Hematopoietic multipotent progenitor cell treated with erythropoietin and hydrocortisone succinate and interleukin-3 and kit ligand, for 4 days (in vitro differentiated cells): ENCODE data around the gene CDYL2.
"Not testable (repeated sequence)": the region's sequence is repeated elsewhere in the genome, so short reads cannot be mapped to it uniquely, and the experiment has no call there.

ENCODE experiments used
- DNase-seq: peaks from one replicate; pipeline ENCODE4 v3.0.0-alpha.2; 2015

CDYL2 gene

DNA sequence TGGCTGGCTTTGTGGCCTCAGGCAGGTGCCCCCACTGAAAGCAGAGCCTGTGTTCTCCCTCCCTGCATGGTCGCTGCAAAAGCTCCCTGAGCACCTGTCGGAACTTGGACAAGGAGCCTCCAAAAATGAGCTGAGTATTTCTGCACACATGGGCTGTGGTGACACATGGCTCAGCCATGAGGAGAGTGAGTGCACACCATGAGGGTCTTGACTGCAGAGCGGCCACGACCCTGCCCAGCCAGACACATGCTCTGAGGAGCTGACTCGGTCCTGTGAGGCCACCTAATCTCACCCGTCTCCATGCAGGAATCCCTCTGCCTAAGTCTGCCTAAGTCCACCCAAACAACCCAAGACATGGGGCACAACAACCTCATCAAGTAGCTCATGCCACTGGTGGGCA lies 134.7 kb downstream of the CDYL2 start:
- no peak for DNase-seq

DNA sequence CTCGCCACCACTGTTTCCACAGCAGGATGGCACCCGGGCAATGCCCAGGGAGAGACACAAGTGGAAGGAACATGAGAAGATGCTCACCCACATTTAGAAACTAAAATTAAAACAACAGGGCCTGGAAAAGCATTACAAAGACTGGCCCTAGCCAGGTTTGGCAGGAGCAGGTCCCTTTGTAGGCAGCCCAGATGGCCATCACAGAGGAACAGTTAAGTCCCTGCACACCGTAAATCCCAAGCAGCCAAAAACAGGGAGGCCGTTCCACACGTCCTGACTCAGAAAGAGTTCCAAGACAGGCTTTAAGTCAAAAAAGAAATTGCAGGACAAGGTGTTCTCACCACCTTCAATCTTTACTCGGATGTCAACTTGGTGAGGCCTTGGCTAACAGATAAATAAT lies 136.5 kb downstream of the CDYL2 start:
- DNase-seq = no peak

DNA sequence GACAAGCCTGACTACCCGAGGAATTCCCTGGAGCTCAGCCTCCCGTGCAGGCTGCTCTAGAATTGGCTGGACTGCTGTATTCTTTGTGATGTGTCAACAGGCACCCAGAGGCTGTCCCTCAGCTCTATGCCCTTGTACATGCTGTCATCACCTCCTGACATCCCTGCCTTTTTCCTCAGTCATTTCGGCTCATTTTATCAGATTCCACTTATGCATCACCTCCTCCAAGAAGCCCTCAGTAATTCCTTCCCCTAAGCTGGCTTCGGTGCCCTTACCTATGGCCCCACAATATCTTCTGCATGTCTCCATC lies 137.2 kb downstream of the CDYL2 start:
- DNase-seq = no peak

DNA sequence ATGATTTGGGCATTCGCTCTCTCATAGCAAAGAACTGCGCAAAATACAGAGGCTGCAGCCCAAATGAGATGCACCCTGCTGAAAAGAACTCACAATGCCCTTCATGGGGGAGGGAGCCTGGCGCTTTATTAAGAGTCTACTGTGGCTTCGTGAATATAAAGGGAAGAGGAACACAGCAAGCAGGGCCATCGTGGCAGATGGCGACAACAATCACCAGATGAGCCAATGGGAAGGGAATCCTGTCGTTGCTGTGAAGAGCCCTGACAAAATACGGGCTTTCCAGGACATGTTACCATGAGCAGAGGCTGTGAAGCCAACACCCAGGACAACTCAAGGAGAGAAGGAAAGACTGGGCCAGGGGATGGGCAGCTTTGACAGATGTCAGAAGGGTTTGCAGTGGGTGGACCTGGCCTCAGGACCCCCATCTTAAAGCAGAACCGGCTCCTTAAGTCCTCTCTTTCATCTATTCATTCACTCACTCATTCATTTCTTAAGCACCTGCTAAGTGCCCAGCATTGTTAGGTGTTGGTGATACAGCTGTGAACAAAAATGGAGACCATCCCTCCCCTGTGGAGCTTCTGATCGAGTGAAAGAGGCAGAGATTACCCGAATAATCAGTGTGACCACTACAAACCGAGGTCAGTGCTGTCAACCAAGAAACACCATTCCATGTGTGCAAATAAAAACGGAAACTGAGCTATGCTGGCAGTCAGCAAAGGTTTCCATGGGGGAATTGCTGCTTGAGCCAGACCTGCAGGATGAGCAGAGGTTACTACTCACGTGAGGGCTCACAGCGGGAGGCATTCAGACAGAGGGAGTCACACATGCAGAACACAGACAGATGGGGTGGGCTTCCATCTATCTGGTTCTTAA lies 137.8 kb downstream of the CDYL2 start:
- no peak for DNase-seq

DNA sequence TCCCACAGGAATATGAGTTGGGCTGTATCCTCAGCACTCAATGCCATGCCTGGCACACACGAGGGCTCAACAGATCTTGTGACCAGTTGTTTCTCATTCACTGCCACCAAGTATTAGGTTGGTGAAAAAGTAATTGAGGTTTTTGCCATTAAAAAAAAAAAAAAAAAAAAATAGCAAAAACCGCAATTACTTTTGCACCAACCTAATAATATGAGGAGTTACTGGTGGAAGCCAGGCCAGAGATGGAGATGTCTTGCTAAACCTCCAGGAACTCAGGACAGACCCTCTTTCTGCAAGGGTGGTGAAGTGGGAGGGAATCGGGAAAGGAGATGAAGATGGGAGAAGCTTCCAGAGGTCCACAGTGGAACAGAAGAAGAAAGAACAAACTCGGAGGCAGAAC lies 139.0 kb downstream of the CDYL2 start:
- no peak for DNase-seq

DNA sequence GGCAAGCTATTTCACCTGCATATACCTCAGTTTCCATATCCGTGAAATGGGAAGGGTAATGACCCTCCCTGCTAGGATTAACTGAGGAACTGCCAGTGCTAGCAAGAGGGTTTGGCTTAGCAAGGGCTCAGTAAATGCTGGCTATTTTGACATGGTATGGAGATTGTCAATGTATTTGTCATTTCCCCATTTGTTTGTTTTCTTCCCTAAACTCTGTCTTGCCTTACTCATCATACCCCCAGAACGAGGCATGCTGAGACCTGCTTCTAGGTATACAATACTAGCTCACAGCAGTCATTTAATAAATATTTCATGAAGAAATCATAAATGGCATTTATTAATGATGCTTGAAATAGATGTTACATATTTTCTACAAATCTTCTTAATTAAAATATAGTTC lies 139.6 kb downstream of the CDYL2 start:
- DNase-seq = no peak

DNA sequence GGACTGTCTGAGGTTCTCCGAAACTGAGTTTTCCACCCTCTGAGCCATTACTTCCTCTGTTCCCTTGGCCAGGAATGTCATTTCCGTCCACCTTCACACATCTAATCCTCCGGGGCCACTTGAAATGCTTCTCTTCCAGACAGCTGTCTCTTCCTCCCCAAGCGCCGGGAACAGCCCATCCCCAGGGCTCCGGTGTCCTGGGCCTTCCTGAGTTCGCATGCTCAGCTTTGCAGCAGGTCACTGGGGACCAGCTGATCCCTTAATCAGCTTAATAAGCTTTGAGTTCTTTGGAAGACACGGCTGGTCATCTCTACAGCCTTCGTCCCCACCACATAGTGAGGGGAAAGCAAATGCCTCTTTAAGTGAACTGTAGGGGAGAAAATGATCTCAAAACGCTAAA lies 140.2 kb downstream of the CDYL2 start:
- DNase-seq = no peak

DNA sequence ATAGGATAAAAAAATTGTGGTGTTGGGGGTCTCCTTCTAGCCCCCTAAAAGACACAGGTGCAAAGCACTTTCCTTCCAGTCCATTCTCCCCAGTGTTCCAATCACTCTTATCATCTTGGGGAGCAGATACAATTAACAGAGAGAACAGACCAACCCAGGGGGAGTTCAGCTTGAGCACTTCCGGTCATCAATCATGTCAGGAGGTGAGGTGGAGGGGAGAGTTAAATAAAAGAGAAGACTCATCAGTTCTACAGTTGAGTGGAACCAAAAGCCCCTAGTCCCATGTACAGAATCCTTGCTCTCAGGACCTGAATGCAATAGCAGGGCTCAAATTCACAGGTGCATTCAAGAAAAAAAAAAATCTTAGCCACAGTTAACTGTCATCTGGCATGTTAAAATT lies 141.3 kb downstream of the CDYL2 start:
- DNase-seq = no peak

DNA sequence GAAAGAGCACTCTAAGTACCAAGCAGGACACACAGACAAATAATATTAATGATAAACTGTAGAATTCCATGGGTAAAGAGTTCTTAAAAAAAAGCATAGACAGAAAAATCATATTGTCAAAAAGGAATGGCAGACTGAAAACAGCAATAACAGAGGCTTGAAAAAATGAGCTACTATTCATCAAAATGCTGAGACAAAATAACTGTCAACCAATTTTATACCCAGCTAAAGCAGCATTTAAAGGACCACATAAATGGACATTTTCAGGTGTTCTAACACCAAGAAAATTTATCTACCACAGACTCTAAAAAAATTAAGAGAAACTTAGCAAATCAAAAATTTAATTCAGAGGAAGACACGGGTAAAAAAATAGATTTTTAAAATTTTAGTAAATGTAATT lies 144.5 kb downstream of the CDYL2 start:
- no peak for DNase-seq

DNA sequence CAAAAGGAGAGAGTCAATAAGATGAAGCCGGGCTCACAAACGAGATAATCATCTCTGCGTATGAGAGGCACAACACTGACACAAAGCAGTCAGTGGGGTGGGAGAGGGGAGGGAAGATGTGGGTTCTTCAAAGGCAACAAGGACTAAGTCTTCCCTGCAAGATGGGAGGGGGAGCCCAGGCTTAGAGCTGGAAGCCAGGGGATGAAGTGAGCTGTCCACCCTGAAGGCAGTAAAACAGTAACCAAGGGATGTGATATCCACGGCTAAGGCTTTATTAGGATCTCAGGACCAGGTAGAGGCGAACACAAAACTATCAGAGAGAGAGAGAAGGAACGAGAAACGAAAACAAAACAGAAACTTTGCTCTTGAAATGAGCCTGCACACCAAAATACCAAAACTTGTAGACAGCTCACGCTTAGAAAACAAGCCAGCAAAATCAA lies 147.7 kb downstream of the CDYL2 start:
- DNase-seq = no peak

DNA sequence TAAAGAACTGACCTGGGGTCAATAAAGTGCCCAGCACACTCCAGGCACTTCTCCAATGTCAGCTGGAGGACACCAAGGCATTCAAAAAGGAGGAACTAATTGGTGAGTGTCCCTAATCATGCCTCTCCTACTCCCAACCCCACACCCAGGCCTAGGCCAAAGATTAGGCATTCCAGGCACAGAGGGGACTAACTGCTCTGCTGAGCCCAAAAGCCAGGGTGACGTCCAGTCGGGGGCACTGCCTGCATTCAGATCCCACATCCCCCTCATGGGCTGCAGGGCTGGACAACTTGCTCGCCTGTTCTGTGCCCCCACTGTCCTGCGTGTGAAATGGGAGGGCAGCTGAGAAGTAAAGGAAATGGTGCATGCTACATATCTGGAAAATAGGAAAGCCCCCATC lies 148.2 kb downstream of the CDYL2 start:
- DNase-seq = no peak

DNA sequence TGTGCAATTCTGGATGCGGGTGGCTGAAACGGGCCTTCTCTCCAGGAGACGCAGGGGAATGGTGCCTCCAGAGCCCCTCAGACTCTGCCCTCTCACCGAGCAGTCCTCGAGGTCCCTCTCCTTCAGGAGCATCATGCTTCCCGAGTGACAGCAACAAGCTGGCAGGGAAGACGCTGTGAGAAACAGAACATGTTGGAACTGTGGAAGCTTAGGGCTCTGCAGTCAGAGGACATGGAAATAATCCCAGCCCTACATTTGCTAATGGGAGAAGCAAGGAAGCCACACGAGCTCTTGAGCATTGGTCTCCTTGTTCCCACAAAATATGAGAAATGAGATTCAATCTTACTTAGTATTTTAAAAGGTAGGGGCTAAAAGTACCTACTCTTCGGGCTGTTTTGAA lies 148.6 kb downstream of the CDYL2 start:
- no peak for DNase-seq

DNA sequence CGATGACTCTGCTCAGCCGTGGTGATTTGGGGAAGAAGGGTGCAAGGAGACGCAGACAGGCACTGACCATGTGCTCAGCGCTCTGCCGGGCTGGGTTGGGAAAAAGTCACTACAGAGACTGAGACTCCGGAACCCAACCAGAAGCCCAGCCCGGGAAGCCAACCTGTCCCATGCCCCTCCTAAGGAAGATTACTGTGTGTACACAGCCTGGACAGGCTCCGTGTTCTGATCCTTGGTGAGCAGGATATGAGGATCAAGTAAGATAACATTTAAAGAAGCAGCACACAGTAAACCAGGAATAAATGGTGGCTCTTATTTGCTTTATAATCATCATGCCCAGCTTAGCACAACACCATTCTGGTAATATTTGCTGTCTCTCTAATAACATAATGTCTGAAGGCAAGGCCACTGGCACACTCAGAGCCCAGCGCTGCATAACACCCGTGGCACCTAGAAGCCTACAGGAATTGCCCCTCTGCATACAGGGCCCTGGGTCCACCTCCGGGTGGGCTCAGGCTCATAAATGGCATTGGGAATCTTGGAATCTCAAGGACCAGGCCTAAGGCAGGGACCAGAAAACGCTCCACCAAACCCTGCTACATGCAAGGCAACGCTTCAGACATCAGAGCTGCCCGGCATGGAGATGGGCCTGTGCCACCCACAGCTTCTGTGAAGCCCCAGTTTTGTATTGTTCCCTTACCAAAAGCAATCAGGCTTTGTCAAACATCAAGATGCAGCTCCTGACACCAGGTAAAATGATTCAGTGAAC lies 150.1 kb downstream of the CDYL2 start:
- no peak for DNase-seq

DNA sequence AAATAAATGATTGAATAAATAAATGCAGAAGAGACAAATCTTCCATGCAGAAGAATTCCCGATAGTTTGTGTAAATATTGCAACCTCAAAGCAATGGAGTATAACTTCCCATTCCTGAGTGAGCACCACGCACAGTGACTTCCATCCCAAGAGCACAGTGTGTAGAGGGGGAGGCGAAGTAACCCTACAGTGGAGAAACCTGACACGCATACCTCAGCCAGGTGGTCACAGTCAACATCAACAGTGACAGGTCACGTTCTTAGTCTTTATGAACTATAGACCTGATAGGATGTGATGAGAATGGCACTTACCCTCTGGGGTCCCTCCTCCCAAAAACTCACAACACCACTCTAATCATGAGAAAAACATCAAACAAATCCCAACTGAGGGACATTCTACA lies 152.0 kb downstream of the CDYL2 start:
- no peak for DNase-seq

DNA sequence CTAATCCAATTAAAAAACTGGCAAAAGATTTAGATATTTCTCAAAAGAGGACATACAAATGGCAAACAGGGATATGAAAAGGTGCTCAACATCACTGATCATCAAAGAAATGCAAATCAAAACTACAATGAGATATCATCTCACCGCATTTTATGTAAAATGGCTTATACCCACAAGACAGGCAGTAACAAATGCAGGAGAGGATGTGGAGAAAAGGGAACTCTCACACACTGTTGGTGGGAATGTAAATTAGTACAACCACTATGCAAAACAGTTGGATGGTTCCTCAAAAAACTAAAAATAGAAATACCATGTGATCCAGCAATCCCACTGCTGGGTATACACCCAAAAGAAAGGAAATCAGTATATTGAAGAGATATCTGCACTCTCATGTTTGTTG lies 154.1 kb downstream of the CDYL2 start:
- DNase-seq = not testable (repeated sequence)

DNA sequence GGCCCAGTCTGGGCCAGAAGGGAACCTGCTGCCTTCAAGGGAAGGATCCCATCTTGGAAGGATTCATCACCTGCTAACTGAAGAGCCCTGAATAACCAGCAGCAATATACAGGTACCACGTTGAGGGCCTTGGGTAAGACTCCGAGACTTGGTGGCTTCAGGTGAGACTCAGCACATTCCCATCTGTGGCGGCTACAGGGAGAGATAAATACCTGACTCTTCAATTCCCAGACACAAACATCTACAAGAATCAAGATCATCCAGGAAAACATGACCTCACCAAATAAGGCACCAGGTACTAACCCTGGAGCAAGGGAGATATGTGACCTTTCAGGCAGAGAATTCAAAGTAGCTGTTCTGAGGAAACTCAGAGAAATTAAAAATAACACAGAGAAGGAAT lies 164.1 kb downstream of the CDYL2 start:
- no peak for DNase-seq

DNA sequence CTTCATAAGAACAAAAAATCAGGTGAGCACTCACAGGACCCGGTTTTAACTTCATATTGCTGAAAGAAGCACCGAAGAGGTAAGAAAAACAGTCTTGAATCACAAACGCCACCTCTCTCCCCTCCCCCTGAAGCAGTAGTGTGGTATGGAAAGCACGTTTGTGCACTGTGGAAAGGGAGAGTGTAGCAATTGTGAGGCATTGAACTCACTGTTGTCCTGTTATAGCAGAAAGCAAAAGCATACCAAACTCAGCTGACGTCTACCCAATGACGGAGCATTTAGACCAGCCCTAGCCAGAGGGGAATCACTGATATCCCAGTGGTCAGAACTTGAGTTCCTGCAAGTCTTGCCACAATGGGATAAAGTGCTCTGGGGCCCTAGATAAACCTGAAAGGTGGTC lies 164.8 kb downstream of the CDYL2 start:
- peak; percentile 7 for DNase-seq

DNA sequence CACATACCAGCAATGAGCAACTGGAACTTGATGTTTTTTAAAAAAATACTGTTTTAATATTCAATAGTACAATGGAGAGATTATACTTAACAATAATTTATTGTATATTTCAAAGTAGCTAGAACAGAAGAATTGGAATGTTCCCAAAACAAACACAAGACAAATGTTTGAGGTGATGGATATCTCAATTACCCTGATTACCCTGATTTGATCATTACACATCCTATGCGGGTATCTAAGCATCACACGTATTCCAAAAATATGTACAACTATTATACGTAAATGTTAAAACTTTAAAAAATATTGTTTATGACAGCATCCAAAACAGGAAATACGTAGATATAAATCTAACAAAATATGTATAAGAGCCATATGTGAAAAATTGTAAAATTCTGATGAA lies 166.8 kb downstream of the CDYL2 start:
- no peak for DNase-seq

DNA sequence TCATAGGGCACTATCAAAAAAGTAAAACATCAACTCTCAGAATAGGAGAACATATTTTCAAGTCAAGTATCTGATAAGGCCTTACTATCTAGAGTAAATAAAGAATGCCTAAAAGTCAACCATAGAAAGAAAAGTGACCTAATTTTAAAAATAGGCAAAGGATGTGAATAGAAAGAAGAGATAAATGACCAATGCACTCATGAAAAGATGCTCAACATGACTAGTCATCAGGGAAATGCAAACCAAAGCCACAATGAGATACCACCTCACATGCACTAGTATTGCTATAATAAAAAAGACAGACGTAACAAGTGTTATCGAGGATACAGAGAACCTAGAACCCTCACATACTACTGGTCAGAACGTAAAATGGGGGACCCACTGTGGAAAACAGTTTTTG lies 172.8 kb downstream of the CDYL2 start:
- DNase-seq = no peak

DNA sequence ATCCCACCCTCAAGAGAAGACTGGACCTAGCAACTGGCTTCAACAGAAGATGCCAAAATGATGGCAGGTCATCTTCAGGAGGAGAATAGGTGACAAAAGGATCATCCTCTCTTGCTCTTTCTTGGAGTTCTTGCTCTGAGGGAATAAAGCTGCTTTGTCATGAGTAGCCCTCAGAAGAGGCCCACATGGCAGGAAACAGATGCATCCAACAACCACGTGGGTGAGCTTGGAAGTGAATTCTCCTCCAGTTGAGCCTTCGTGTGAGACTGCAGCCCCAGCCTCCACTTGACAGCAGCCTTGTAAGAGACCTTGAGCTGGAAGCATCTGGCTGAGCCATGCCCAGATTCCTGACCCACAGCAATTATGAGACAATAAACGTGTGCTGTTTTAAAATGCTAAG lies 176.1 kb downstream of the CDYL2 start:
- DNase-seq = no peak

DNA sequence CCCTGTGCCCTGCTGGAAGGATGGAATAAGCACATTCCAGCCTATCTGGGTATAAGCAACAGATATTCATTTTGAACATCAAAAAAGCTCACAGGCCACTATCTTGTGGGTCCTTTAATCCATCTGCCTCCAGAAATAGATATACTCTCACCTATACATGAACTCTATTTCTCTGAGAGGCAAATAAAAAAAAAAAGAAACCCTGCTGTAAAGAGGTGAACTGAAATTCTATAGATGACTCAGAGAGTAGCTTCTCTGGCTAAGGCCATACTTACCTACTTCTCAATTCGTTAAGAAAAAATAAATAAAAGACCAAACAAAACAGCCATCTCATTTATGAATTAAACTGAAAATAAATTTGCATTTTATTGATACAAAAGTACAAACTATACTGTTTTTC lies 177.3 kb downstream of the CDYL2 start:
- no peak for DNase-seq

DNA sequence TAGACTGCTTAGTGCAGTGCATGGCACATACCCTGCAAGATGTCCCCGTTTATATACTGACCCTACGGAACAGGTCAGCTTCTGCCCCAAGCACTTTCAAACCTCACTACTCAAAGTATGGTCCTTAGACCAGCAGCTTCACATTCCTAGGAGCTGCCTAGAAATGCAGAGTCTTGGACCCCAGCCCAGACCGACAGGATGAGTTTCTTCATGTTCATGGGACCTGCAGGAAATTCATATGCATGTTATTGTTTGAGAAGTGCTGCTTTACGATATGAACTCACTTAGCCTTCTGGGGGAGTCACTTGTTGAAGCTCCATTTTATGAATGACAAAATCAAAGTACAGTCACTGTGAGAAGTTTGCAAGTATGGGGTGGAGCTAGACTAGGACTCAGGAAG lies 181.0 kb downstream of the CDYL2 start:
- DNase-seq = no peak

DNA sequence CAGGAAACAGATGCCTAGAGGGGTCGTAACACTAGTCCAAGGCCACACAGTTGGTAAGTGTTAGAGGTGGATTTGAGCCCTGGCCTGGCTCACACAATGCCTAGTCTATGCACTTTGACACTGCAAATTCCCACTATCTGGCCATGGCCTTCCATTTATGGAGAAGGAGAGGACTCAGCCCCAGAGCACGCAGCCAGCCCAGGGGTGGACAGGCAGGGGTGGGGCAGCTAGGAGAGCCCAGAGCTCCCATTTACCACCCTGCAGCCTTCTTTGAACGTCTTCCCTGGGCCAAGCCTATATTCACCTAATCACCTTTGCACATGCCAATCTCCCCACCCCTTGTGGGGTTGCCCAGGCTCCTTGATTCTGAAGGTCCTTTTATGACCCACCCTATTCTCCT lies 182.4 kb downstream of the CDYL2 start:
- DNase-seq = no peak

DNA sequence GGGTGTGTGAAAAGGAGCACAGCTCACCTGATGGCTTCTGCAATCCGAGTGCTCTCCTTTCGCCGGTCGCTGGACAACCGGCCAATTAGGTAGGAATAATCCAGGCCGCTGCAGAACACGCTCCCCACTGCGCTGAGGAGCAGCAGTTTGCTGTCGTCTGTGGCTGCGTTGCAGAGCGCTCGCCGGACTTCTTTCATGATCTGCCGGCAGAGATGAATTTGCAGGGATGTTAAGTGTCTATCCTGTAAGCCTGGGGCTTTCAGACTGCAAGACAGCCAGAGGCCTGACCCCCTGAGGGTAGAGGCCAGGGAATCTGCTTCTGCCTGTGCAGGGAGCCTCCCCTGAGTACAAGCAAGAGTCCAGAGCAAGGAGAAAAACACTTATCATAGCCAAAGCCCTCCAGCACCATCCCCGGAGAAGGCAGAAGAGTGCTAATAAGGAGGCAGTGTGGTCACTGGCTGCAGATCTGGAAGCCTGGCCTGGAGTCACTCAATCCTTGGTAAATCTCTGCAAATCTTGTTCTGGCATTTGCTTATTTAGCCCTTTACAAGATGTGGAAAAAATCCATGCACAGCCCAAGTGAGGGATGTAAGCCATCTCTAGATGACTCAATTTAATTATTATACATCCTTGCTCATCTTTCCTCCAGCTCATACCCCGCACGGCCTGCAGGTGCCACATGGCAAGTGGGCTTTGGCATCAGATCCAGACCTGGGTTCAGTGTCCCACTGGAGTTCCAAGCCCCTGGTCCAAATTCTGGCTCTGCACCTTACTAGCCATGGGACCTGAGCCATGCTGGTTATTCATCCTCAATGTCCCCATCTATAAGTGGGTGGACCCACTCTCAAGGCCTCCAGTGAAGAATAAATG lies 183.4 kb downstream of the CDYL2 start:
- no peak for DNase-seq
